IPS DF 19.7 (cell line): ENCODE data around the gene ALKBH3.

Source experiments
- DNase-seq: peaks from one replicate; pipeline ENCODE4 v3.0.0-alpha.2; 2013; ENCODE audit warnings: low read depth, low spot score

The ALKBH3 gene

DNA sequence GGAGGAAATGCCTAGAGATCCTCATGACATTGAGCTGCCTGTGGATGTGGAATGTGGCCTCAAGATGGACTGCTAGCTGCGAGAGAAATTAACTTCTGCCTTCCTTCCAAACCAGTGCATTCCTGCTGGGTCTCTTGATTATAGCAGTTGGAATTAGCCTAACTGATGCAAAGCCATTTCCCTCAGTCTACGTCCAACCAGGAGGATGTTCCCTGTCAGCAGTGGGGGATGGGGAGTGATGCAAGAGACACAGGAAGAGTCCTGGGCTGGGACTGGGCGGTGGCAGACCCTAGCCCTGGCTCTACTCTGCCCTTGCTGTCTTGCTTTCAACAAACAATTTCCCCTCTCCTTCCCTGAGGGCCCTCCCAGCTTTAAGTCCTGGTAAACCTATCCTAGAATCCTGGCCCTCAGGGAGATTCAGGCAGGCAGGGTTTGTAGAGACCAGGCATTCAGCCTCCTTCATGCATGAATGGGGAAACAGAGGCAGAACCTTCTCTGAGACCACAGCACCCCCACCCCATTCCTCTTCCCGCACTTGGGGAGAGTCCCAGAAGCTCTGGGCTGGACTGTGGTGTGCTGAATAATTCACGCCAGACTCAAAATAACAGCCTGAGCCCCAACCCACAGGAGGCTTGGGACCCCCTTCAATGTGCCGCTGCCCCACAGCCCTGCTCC lies 78.8 kb downstream of the ALKBH3 start:
- no peak for DNase-seq

DNA sequence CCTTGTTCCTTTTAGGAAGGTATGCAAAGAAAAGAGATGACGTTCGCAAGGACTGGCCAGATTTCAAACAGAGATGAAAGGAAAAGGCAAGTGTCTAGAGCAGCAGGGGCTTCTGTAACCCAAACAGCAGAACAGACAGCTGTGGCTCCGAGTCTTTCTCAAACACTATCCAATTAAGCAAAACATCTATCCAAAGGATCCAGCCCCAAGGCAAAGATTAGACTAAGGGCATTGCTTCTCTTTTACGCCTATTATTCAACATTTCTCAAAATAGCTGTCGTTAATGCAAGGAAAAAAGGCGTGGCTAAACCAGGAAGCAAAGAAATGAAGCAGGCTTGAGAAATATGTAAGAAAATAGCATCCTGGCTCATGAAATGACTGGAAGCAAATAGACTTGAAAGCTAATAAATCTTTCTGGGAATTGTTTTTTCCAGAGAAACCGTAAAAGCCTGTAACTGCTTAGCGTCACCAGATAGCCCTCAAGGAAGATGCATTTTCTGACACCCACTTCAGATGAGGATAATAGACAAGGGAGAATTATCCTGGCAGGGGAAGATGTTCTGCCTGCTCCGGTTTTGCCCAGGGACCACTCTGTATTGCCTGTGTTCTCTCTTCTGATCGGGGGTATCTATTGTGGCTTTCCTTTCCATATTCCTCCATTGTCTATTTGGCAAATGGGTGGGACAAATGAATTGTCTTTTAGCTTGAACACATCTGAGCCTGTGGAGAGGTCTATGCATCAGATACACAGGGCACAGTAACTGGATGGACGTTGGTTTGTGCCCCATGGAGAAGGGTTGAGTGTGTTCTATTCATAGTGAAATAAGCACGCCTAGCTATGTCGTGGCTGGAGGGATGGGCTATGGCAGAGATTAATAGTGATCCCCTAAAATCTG lies 82.0 kb downstream of the ALKBH3 start:
- DNase-seq: no peak

GRCh38 chr11:43963279-43963620 lies 82.6 kb downstream of the ALKBH3 start:
- DNase-seq: no peak

GRCh38 chr11:43967661-43968060 lies 87.0 kb downstream of the ALKBH3 start:
- DNase-seq: no peak

GRCh38 chr11:43968719-43969118 lies 88.1 kb downstream of the ALKBH3 start:
- DNase-seq: no peak

GRCh38 chr11:43969543-43969942 lies 88.9 kb downstream of the ALKBH3 start:
- DNase-seq: no peak
